Activated CD8-positive, alpha-beta memory T cell treated with anti-CD3 and anti-CD28 coated beads, Interleukin-2, amount 50 U/mL, for 24 hours (primary cell): ENCODE results near the gene WDR46.
A peak's percentile ranks its signal among the peaks of the same experiment; 100 is the strongest.
"Not testable (repeated sequence)": the region's sequence is repeated elsewhere in the genome, so short reads cannot be mapped to it uniquely, and the experiment has no call there.

Experiments used
- DNase-seq: peaks from one replicate; pipeline ENCODE4 v3.0.0-alpha.2; 2020; ENCODE audit errors: extremely low read depth

The WDR46 gene

DNA sequence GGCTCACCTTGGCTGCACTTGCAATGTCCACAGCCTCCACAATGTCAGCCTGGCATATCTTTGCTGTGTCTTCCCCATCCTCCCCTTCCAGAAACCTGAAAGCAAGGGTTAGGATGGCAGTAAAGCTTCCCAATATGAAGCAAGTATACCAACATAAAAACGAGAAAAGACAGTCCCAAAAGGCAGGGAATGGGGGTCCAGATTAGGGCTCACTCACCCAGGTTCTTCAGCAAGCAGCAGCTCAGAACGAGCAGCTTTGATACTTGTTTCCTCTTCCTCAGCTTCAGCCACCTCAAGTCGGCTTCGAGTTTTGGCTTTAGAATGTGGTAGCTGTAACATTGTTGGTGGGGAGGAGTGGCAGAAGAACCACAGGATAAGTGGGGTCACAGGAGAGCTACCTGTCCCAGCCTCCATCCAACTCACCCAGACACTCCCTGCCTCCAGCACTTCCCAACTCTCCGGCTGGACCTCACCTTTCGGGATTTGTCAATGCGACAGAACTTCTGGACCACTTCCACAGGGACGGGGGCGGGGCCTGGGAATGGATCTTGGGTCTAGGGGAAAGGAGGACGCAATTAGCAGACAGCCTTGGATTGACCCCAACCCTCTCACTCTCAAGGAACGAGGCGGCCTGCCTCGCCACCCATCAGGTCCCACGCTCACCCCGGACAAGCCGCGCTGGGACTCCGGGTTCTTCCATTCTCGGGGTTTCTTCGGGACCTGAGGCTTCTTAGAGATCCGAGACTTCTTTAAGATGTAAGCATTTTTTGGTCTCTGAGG lies 708 bp downstream of the WDR46 start:
- DNase-seq, result no peak

DNA sequence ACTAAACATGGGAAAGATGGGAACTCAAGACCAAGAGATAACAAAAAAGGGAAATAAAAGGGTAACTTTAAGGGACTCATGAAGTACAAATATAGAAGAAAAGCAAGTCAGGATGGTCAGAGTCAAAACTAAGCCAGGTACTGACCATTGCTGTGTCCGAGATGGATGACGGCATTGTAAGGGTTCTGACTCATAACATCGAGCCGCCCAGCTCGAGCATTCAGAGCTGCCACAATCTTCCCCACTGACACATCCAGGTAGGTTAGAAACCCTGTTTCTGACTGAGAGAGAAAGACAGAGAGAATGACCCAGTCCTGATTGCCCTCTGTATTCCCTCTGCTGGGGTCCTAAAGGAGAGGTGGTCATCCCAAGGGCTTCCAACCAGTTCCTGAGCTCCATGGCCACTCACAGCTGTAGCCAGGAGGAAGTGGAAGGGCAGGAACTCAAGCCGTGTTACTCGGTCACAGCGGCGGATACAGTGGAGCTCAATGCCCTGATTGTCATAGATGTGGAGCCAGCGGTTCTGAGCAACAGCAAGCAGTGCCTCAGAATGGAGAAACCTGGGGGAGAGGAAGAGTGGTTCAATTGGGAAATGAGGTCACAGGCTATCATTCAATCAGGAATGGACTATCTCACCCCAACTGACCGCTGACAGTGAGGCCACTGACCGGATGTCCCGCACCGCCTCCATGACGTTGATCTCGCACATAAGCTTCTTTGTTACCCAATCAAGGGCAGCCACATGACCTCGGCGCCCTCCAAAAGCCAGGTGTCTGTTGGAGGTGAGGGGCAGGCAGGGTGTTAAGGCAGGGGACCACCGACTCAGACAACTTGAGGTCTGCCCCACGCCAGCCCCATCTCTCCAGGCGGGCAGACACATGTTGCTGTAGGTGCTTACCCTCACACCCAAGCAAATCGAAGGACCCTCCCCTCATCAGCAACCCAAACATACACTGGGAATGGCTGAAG lies 1.8 kb downstream of the WDR46 start:
- DNase-seq, result no peak

DNA sequence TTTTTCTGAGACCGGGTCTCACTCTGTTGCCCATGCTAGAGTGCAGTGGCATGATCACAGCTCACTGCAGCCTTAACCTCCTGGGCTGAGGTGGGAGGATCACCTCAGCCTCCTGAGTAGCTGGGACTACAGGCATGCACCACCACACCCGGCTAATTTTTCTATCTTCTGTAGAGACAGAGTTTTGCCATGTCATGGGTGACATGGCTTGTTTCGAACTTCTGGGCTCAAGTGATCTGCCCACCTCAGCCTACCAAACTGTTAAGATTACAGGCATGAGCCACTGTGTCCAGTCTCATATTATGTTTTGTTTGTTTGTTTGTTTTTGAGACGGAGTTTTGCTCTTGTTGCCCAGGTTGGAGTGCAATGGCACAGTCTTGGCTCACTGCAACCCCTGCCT lies 3.8 kb downstream of the WDR46 start:
- DNase-seq, result not testable (repeated sequence)

DNA sequence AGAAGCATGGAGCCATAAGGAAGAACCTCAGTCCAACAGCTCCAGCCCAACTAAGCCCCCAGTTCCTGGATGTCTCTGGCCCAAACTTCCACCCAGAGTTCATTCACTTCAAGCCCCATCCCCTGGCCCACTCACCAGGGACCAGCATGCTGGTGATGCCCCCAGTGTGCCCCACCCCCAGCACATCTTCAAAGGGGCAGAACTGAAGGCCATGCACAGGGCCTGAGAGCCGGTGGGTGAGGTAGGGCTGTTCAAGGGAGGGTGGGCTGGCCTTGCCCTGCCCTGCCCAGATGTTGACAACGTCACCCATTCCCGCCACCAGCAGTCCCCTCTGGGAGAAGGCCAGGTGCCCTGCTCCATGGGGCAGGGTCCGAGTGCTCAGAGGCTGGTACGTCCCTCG lies 8.5 kb downstream of the WDR46 start:
- DNase-seq, result no peak

DNA sequence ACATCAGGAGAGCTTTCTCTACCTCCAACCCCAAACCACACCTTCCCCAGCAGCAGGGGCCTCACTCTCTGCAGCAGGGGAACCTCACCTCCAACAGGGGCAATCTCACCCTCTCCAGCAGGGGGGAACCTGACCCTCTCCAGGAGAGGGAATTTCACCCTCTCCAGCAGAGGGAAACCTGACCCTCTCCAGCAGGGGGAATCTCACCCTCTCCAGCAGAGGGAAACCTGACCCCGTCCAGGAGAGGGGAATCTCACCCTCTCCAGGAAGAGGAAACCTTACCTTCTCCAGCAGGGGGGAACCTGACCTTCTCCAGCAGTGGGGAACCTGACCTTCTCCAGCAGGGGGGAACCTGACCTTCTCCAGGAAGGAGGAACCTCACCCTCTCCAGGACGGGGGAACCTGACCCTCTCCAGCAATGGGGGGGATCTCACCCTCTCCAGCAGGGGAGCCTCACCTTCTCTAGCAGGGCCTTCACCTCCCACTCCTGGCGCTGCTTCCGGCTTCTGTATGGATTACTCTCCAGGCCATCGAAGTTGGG lies 9.0 kb downstream of the WDR46 start:
- no peak for DNase-seq

DNA sequence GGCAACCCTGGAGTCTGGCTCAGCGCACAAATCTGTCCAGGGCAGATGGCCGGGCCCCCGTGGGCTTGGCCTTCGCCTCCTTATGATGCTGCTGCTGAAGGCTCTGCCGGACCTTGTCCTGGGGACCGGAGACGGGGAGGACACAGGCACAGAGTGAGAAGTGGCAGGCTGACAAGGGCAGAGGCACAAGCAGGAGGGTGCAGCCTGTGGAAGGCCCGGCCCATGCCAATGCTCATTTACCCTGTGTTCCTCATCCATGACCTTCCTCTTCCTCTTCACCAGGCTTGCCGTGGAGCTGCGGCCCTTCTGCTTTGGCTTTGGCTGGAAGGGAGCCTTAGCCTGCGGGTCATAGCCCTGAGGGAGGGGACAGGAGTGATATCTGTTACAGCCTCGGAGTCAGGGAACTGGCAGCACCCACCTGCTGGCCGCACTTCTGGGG lies 9.8 kb downstream of the WDR46 start:
- DNase-seq, result no peak

DNA sequence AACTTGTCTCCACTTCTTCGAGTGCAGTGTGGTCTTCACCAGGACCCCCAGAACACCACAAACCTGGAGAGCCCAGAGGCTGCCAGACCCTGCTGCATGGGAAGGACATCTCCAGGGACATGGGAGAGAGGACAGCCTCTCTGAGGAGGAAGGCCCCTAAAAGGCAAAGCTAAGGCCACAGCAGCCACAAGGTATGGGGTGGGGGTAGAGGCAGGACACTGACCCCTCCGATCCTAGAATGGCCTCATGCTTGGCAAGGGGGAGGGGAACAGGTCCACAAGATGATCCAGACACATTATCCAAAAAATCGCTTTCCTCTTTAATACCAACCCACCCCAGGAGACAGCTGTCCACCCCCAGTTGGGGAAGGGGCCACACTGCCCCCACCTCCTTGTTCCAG lies 10.2 kb downstream of the WDR46 start:
- DNase-seq, result no peak

DNA sequence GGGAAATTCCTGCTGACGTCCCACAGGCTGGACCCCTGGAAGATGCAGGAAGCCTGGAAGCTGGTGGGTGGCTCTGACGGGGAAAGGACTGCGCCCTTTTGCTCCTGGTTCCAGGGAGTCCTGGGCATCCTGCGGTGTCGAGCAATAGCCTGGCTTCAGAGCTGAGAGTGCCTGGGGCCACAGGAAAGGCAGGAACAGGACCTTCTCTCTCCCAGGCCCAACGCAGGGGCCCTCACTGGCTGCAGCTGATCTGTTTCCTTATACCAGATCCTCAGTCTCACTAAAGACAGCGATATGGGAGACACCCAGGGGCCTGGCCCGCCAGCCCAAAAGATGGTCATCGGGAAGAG lies 10.7 kb downstream of the WDR46 start:
- no peak for DNase-seq

DNA sequence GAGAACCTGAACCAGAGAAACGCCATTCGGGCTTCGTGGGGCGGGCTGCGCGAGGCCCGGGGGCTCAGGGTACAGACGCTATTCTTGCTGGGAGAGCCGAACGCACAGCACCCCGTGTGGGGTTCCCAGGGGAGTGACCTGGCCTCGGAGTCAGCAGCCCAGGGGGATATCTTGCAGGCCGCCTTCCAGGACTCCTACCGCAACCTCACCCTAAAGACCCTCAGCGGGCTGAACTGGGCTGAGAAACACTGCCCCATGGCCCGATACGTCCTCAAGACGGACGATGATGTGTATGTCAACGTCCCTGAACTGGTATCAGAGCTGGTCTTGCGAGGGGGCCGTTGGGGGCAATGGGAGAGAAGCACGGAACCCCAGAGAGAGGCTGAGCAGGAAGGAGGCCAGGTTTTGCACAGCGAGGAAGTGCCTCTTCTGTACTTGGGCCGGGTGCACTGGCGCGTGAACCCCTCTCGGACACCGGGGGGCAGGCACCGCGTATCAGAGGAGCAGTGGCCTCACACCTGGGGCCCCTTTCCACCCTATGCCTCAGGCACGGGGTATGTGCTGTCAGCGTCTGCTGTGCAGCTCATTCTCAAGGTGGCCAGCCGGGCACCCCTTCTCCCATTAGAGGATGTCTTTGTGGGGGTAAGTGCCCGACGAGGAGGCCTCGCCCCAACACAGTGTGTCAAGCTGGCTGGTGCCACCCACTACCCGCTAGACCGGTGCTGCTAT lies 11.2 kb downstream of the WDR46 start:
- no peak for DNase-seq

DNA sequence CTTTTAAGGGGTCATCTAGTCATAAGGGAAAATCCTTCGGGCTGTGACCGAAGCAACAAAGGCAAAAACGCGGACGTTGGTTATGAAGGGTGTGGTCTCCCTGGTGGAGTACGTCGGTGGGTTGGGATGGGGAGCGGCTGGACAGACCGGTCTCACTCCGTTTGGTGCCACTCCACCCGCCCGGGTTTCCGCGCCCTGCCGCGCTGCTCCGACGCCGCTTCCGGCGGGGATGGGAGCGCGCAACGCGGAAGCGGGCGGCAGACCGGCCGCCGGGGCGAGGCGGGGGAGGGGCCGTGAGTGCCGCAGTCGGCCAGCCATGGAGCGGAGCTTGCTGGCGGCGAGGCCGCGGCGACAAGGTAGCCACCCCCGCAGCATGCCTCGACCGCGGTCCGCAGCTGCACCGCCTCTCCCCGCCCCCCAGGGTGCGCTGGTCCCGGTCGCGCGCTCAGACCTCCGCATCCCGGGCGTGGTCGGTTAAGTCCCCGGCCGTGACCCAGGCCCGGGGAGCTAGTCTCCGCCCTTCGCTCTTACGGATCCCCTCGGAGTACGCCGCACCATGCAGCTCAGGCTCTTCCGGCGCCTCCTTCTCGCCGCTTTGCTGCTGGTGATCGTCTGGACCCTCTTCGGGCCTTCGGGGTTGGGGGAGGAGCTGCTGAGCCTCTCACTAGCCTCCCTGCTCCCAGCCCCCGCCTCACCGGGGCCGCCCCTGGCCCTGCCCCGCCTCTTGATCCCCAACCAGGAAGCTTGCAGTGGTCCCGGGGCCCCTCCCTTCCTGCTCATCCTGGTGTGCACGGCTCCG lies 12.0 kb downstream of the WDR46 start, which contains the start of gene B3GALT4:
Gene B3GALT4 (plus strand): TSS at position 260 of the 799 bp plus-strand sequence. CDS start 297 bp downstream, at position 557.
- no peak for DNase-seq

DNA sequence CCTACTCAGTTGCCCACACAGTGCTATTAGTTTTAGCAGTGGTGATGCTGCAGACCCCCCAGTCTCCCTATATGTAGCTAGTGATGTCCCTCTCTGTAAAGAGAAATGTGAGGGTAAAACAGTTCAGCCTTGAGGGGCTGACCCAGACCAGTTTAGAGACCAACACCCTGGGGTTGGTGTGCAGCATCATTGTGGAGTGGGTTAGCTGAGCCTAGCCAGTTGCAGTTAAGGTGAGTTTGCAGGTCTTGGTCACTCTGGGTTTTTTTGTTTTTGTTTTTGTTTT lies 12.5 kb downstream of the WDR46 start:
- no peak for DNase-seq

DNA sequence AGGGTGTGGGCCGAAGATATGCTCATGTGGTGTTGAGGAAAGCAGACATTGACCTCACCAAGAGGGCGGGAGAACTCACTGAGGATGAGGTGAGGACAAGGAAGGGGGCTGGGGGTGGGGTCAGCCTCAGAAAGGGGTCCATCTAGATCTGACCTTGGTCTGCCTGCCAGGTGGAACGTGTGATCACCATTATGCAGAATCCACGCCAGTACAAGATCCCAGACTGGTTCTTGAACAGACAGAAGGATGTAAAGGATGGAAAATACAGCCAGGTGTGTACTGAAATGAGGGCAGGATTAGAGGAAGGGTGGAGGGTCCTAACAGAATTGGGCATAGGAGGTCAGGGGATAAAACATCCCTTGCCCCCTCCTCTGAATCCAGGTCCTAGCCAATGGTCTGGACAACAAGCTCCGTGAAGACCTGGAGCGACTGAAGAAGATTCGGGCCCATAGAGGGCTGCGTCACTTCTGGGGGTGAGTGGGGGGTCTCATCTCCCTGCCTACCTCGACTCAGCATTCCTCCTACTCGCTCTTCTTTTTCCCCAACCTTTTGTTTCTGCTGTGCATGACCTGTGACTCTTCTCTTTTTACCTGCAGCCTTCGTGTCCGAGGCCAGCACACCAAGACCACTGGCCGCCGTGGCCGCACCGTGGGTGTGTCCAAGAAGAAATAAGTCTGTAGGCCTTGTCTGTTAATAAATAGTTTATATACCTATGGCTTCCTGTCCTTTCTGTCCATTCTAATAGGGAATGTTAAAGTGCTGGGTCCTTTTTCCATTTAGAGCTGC lies 13.1 kb downstream of the WDR46 start:
- DNase-seq, result not testable (repeated sequence)

DNA sequence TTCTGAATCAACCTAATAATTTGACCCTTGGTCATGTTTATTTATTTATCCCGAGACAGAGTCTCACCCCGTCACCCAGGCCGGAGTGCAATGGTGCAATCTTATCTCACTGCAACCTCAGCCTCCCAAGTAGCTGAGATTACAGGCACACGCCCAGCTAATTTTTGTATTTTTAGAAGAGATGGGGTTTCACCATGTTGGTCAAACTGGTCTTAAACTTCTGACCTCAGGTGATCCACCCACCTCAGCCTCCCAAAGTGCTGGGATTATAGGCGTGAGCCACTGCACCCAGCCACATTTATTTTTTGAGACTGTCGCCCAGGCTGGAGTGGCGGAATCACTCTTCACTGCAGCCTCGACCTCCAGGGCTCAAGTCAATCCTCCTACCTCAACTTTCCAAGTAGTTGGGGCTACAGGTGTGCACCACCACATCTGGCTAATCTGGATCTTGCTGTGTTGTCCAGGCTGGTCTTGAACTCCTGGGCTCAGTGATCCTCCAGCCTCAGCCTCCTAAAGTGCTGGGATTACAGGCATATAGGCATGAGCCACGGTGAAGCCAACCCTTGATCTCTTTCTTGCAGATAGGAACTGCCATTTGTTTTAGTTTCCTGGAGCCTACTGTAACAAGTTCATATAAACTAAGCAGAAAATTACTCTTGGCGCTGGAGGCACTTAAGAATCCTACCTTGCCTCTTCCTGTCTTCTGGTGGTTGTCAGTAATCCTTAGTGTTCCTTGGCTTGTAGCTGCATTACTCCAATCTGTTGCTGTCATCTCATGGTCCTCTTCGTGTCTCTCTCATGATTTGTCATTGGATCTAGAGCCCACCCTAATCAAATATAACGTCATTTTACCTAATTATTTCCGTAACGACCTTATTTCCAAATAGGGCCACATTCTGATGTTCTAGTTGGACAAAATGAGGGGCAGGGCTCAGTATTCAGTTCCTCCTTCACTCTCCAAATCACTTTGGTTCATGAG lies 14.8 kb downstream of the WDR46 start:
- DNase-seq, result no peak

DNA sequence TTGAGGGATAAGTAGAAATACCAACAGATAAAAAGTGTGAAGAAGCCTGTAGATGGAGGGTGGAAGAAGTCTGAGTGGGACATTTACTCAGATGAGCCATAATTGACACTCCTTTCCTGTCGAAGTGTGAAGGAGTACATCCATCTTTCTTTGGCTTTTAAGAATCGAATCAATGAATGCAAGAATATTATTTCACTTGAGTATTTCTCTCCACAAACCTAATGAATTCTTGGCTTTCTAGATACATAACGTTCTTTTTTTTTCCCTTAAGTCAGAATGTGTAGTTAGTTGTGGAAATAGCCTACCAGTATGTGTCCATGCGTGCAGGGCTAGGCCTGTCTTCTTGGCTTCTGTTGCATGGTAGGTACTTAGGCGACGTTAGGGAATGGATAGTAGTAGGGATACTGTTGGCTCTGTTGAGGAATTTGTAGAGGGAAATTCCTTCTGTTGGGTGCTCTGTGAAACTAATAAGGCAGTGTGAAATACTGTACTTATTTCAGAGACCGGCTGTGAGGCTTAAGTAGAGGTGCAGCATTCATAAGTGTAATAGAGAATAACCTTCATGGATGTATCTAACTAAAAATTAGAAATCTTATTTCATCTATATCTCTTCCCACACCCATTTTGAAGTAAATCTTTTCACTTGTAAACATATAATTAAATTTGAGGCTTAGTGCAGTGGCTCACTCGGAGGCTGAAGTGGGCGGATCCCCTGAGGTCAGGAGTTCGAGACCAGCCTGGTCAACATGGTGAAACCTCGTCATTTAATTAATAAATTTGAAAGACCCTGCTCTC lies 15.7 kb downstream of the WDR46 start:
- DNase-seq, result no peak

DNA sequence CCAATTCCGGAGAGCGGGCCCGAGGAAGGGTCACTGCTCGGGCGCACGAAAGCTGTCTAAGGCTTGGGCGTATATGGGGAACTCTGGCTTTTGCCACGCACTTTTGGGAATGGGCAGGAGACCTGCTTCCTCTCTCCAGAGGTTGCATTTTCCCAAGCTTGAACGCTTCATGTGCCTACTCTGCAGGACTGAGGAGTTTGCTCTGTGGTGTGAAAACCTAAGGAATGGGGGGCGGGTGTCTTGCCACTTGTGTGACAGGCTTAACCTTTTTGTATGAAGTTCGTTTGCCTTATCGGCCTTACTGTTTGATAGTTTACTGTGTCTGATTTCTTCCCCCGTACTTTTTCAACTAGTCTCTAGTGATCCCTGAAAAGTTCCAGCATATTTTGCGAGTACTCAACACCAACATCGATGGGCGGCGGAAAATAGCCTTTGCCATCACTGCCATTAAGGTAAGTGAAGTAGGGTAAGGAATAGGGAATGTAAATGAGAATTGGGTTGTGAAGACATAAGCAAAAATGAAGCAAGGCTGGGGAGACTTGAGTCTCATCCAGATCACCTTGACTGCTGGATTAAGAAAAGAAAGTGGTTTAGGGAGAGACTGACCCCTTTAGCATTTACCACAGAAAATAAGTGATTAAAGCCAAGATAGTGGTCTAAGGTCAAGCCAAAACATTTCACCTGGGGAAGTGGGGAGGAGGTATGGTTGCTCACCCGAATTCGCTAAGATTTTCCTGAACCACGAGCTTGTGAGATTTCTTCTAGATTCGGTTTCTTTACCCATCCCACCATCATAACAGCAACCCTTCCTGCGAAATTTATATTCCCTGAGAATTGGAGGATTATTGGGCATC lies 16.5 kb downstream of the WDR46 start:
- no peak for DNase-seq

DNA sequence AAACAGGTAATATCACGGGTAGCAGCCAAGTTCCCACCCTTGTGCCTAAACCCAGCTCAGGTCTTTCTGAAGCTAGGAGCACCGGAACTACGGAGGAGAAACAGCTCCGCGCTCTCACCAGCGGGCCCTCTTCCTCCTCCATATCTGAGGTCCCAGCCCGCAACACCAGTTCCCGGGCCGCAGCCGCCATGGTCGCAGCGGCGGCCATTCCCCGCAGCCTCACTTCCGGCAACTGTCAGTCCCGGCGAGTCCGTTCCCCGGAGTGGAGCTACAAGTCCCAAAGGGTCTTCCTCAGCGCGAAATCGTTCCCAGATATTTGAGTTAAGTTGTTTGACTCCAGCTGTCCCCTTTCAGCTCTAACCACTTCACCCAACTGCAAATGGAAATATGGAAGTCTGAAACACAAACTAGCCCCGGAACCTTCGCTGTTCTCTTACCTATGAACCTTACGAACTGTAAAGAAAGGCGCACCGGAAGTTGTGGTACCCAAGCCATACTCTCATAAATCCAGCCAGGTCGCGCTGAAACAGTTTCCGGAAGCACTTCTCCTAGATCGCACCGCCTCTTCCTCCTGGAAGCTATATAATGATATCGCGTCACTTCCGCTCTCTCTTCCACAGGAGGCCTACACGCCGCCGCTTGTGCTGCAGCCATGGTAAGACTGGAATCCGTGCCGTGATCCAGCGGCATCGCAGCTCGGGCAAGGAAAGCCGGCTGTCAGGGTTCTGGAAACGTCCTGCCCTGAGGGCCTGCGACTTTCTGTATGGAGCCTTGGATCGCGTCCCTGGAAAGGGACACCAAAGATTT lies 17.4 kb downstream of the WDR46 start, which contains the start of the genes RPS18 and VPS52:
Gene RPS18 (plus strand): TSS at position 608 of the 807 bp plus-strand sequence. CDS start 45 bp downstream, at position 653.
Gene VPS52 (minus strand): TSS at position 409 of the 807 bp plus-strand sequence. CDS start 201 bp downstream, at position 208.
- DNase-seq, result peak; percentile 84
